ENCODE data around the gene SPOPL.

- TF ChIP-seq CTCF (conservative IDR thresholded peaks at IDR 0.05) (no peak), EZH2 (IDR thresholded peaks at IDR 0.05; ENCODE audit: low read depth) (no peak)
Observed at GRCh38 chr2:138500592-138501424, 762 bp upstream of the SPOPL start.

Data from PC-9 (cell line).